ENCODE measurements around the gene DIAPH3. TPM values are rescaled to one million over a fixed set of nuclear protein-coding genes. Genes with fewer than 3 reads are reported as not detected.

The DIAPH3 gene
- total and polyA plus RNA-seq, 2 of the 4 experiments (the other 2 are of a cell fraction) = 8.9 to 9.3 TPM

DNA sequence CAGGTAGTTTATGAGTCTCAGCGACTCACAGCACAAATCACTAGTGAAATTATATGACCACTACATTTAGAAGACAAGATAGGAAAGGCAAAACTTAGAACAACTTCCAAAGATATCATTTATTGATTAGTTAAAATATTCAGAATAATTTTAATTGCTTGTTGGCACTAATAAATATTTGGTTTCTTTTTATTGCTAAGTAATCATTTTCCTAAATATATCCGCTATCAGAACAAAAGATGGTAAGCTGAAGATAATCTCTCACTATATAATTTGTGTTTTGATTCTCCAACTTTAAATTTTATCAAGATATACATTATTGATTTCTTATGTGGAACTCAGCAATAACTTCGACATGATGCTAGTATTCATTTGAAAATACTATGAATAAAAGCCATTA, 248.5 kb downstream of the DIAPH3 start:
- intact Hi-C loops (cut with micrococcal nuclease) = no loop called here
- TF ChIP-seq CHD1 (IDR thresholded peaks at IDR 0.05; ENCODE audit: low read depth, low read length) (no peak), CEBPB (IDR thresholded peaks at IDR 0.05; ENCODE audit: low read depth, low read length) (no peak), MAFK (IDR thresholded peaks at IDR 0.05; ENCODE audit: low read depth, low read length) (peak; percentile 62)

More for the DNA sequence above, 248.5 kb downstream of the DIAPH3 start:
- no peak for DNase-seq
- H4K8ac ChIP-seq (ENCODE audit: low read depth in 2 of 2, low read length in 2 of 2) = no peak overlapping the region
- H3K27me3 ChIP-seq (ENCODE audit: control insufficient read depth, insufficient read depth, low read length) = no peaks in the 10 kb centered on the region
- no TSS peak for BruUV-seq (replicated peaks)
- H2AFZ ChIP-seq (replicated peaks; ENCODE audit: low read length, poor library complexity) = no peak overlapping the region
- H3K18ac ChIP-seq (ENCODE audit: low read depth, low read length) = no peak overlapping the region
- no peak overlapping the region for H2BK120ac ChIP-seq (ENCODE audit: low read depth, low read length)
- no CpG with 5 or more reads among the region's 3 CpGs for WGBS, 2 experiments (ENCODE audit: extremely low coverage in 2 of 2, insufficient read length in 1 of 2)
- no peak overlapping the region for H4K91ac ChIP-seq (ENCODE audit: insufficient read depth, low read depth, low read length)
- H3K4me2 ChIP-seq (ENCODE audit: low read depth, low read length) = no peak overlapping the region
- no peak overlapping the region for H2AK9ac ChIP-seq (replicated peaks; ENCODE audit: low read depth, low read length, poor library complexity)
- H3K9me1 ChIP-seq (ENCODE audit: insufficient read depth, low read length) = no peaks in the 10 kb centered on the region
- no peak overlapping the region for H2BK15ac ChIP-seq (ENCODE audit: low read depth, low read length)
- H3K14ac ChIP-seq (replicated peaks; ENCODE audit: low read depth, low read length) = no peak overlapping the region
- no peak overlapping the region for H3K27ac ChIP-seq (ENCODE audit: insufficient read depth, low read length)
- H4K5ac ChIP-seq (ENCODE audit: low read depth, low read length) = no peak overlapping the region
- H3K36me3 ChIP-seq (ENCODE audit: control insufficient read depth, insufficient read depth, low read length) = no peaks in the 10 kb centered on the region
- ATAC-seq (ENCODE audit: low read depth) = no peak
- no peak overlapping the region for H3K56ac ChIP-seq (ENCODE audit: extremely low read depth, insufficient read depth, low read length)
- H3K4me1 ChIP-seq (ENCODE audit: control insufficient read depth, insufficient read depth, low read length) = no peaks in the 10 kb centered on the region
- CTCF ChIA-PET = interaction anchor here (0.7 kb wide), 1 partner anchor 411 kb away, joined by 3 read pairs; no protein-coding TSS in a partner anchor
- POLR2A ChIA-PET (ENCODE audit: unreplicated experiment) = no interaction called here
- peak overlapping the region; percentile 41 for H2BK5ac ChIP-seq (ENCODE audit: low read depth, low read length, poor library complexity, severe bottlenecking)
- H3K9ac ChIP-seq (ENCODE audit: low read depth, low read length) = no peak overlapping the region
- no peaks in the 10 kb centered on the region; a peak in 1 of 4 replicates for H3K79me1 ChIP-seq (ENCODE audit: low read depth in 1 of 2, low read length in 2 of 2)
- dilution Hi-C loops (cut with HindIII; ENCODE audit: low sequenced_read_pairs, unreplicated experiment) = no loop called here
- no peak overlapping the region for H3K4ac ChIP-seq (ENCODE audit: low read depth, low read length)
- in situ Hi-C loops (cut with MboI; ENCODE audit: low sequenced_read_pairs) = no loop called here
- H3K9me3 ChIP-seq (ENCODE audit: control insufficient read depth, insufficient read depth, low read length) = no peaks in the 10 kb centered on the region
- no peak overlapping the region for H2AK5ac ChIP-seq (ENCODE audit: low read depth, low read length)
- no peaks in the 10 kb centered on the region for H4K20me1 ChIP-seq (ENCODE audit: insufficient read depth, low read length)
- no peak overlapping the region for H2BK20ac ChIP-seq (ENCODE audit: low read depth, low read length)
- H3K23ac ChIP-seq (ENCODE audit: low read depth, low read length) = no peak overlapping the region
- no peak overlapping the region for H3K4me3 ChIP-seq (ENCODE audit: insufficient read depth, low read depth, low read length)
